K562 (cell line): ENCODE data around the gene ADAM19. TPM values are rescaled to one million over a fixed set of nuclear protein-coding genes. Genes with fewer than 3 reads are reported as not detected.

Experiments
- CGGBP1 ChIP-seq: fragments of 250-450 bp; sonication (Bioruptor Pico); IDR thresholded peaks from 2 replicates; pipeline ENCODE4 v1.9.0; 2021; ENCODE audit warnings: mild to moderate bottlenecking
- GTF2A2 ChIP-seq: IDR thresholded peaks from 2 replicates; pipeline ENCODE4 v1.6.1; 2016; ENCODE audit warnings: mild to moderate bottlenecking, missing genetic modification characterization, missing compliant biosample characterization
- MGA ChIP-seq: fragments of 450-650 bp; IDR thresholded peaks from 2 replicates; pipeline ENCODE4 v1.6.1; 2016; ENCODE audit warnings: mild to moderate bottlenecking, moderate library complexity
- NFRKB ChIP-seq: fragments of 450-650 bp; IDR thresholded peaks from 2 replicates; pipeline ENCODE4 v1.6.1; 2016; ENCODE audit warnings: low read depth
- PHF20 ChIP-seq: fragments of 450-650 bp; IDR thresholded peaks from 2 replicates; pipeline ENCODE4 v1.6.1; 2018; ENCODE audit not compliant: partially characterized antibody
- ZBTB11 ChIP-seq, 3 experiments: fragments of 200-800 bp in 1 of 3; fragments of 250-450 bp in 1 of 3; fragments of 450-650 bp in 1 of 3; sonication (Bioruptor Pico) in 1 of 3; sonication (Bioruptor generic) in 1 of 3; formaldehyde crosslinking in 1 of 3; IDR thresholded peaks; 2 replicates each; pipeline versions ENCODE4 v1.6.1 to v1.8.0; 2016 to 2022; ENCODE audit warnings: mild to moderate bottlenecking in 2 of 3, missing genetic modification characterization in 2 of 3, missing compliant biosample characterization in 1 of 3, moderate library complexity in 1 of 3
- ZNF146 ChIP-seq: IDR thresholded peaks from one replicate; pipeline ENCODE4 v1.6.1; 2018; ENCODE audit warnings: missing compliant biosample characterization; ENCODE audit not compliant: unreplicated experiment
- ZNF780A ChIP-seq: fragments of 250-450 bp; sonication (Bioruptor Pico); IDR thresholded peaks from 2 replicates; pipeline ENCODE4 v1.5.0; 2021; ENCODE audit warnings: mild to moderate bottlenecking
- polyA plus RNA-seq, 8 experiments: library from polyadenylated mRNA; depleted of rRNA in 4 of 8; stranded (reverse) in 5 of 8; unstranded in 3 of 8; fragments of >200 nt; fragmentation: Nextera tagmentation in 2 of 8; fragmentation: Illumina TruSeq in 1 of 8; extraction: Ambion mirVana in 2 of 8; extraction: Trizol in 1 of 8; gene quantifications; 2 replicates each; pipeline versions ENCODE4 v1.2.1 to v1.2.3, GENCODE V29; 2011 to 2014; ENCODE audit warnings: inconsistent platforms in 1 of 8, missing spikeins in 1 of 8
- total RNA-seq, 7 experiments: library from RNA; depleted of rRNA in 6 of 7; stranded (reverse); fragments of >200 nt in 6 of 7; fragmentation: Illumina TruSeq in 2 of 7; extraction: Trizol in 2 of 7; gene quantifications; 2 replicates each; pipeline versions ENCODE4 v1.2.1 to v1.2.3, GENCODE V29; 2011 to 2021; ENCODE audit warnings: low replicate concordance in 1 of 7

The ADAM19 gene
- total and polyA plus RNA-seq, 9 of the 15 experiments (the other 6 are each of a cell fraction or from before 2014, with no cell fraction given), result 0.11 to 1.1 (median 0.43) TPM

GRCh38 chr5:157543825-157544622, 31.6 kb downstream of the ADAM19 start (continued):
- peak; percentile 44 for TF ChIP-seq MGA
- no peak for TF ChIP-seq ZNF146 (CRISPR knock-in tag)
- TF ChIP-seq GTF2A2 (tag), result peak; percentile 35; the same call in 1 of the 2 replicates
- TF ChIP-seq CGGBP1 (CRISPR knock-in tag), result no peak
- TF ChIP-seq ZBTB11 (CRISPR knock-in tag; IDR thresholded peaks at IDR 0.05), result peak in 1 of 3 experiments; percentile 32; a peak in 1 of 6 replicates
- TF ChIP-seq ZNF780A (CRISPR knock-in tag), result no peak
- no peak for TF ChIP-seq PHF20
- 0 out of 2 replicates have a peak, but pooled peaks have one; percentile 27 for TF ChIP-seq NFRKB
